Liver (tissue), 9 donors: Measurements from ENCODE around the gene RELN. TPM values are rescaled to one million over a fixed set of nuclear protein-coding genes. Genes with fewer than 3 reads are reported as not detected.

Experiments
- DNase-seq: peaks from one replicate; pipeline ENCODE4 v3.0.0-alpha.2; 2017; ENCODE audit warnings: low spot score
- H3K27ac ChIP-seq, 2 donors: one replicate each; pipeline ENCODE4 v1.7.0; 2013; ENCODE audit warnings: inconsistent platforms in 2 of 2, low read length in 2 of 2, control low read depth in 1 of 2, low read depth in 1 of 2, mild to moderate bottlenecking in 1 of 2
- H3K27me3 ChIP-seq, 4 donors: one replicate each; pipeline versions ENCODE4 v1.6.1 to v1.7.0; 2013; ENCODE audit warnings: low read length in 3 of 4, inconsistent platforms in 1 of 4, mild to moderate bottlenecking in 1 of 4, moderate library complexity in 1 of 4; ENCODE audit not compliant: control insufficient read depth in 4 of 4, insufficient read depth in 4 of 4
- H3K36me3 ChIP-seq, 4 donors: one replicate each; pipeline versions ENCODE4 v1.6.1 to v1.7.0; 2013; ENCODE audit warnings: low read length in 3 of 4, mild to moderate bottlenecking in 3 of 4, low read depth in 1 of 4, moderate library complexity in 1 of 4; ENCODE audit not compliant: control insufficient read depth in 4 of 4, insufficient read depth in 3 of 4
- H3K4me1 ChIP-seq, 4 donors: one replicate each; pipeline versions ENCODE4 v1.6.1 to v1.7.0; 2013; ENCODE audit warnings: low read length in 3 of 4, mild to moderate bottlenecking in 3 of 4, moderate library complexity in 1 of 4; ENCODE audit not compliant: control insufficient read depth in 4 of 4, insufficient read depth in 4 of 4
- H3K4me3 ChIP-seq, 3 donors: one replicate each; pipeline versions ENCODE4 v1.6.1 to v1.7.0; 2013; ENCODE audit warnings: low read length in 3 of 3, control low read depth in 1 of 3, low read depth in 1 of 3, mild to moderate bottlenecking in 1 of 3
- H3K9ac ChIP-seq, 2 donors: one replicate each; pipeline ENCODE4 v1.7.0; 2013; ENCODE audit warnings: low read length in 2 of 2, mild to moderate bottlenecking in 2 of 2, moderate library complexity in 2 of 2, control low read depth in 1 of 2, low read depth in 1 of 2
- H3K9me3 ChIP-seq, 4 donors: one replicate each; pipeline versions ENCODE4 v1.6.1 to v1.7.0; 2013; ENCODE audit warnings: low read length in 3 of 4; ENCODE audit not compliant: control insufficient read depth in 4 of 4
- ATF3 ChIP-seq: IDR thresholded peaks from 2 replicates; pipeline ENCODE4 v1.6.1; 2016; ENCODE audit warnings: antibody characterized with exemption
- CTCF ChIP-seq: fragments of 150-350 bp; IDR thresholded peaks from 2 replicates; pipeline ENCODE4 v1.5.1; 2017; ENCODE audit warnings: improper control_type of control experiment, low read depth, low read length; ENCODE audit not compliant: missing input control
- EGR1 ChIP-seq, 2 donors: IDR thresholded peaks; 2 replicates each; pipeline ENCODE4 v1.6.1; 2016 to 2018; ENCODE audit warnings: antibody characterized with exemption in 2 of 2, low read depth in 2 of 2
- FOXA1 ChIP-seq: IDR thresholded peaks from 2 replicates; pipeline ENCODE4 v1.6.1; 2016; ENCODE audit warnings: antibody characterized with exemption
- HNF4A ChIP-seq, 2 donors: conservative IDR thresholded peaks; 2 replicates each; pipeline ENCODE4 v1.6.1; 2016; ENCODE audit warnings: antibody characterized with exemption in 2 of 2, mild to moderate bottlenecking in 2 of 2
- JUND ChIP-seq, 2 donors: IDR thresholded peaks; 2 replicates each; pipeline ENCODE4 v1.6.1; 2016; ENCODE audit warnings: antibody characterized with exemption in 2 of 2
- MAX ChIP-seq: IDR thresholded peaks from 2 replicates; pipeline ENCODE4 v1.6.1; 2016; ENCODE audit warnings: antibody characterized with exemption
- NR2F2 ChIP-seq: IDR thresholded peaks from 2 replicates; pipeline ENCODE4 v1.6.1; 2016; ENCODE audit warnings: antibody characterized with exemption
- RAD21 ChIP-seq, 2 donors: IDR thresholded peaks; 2 replicates each; pipeline ENCODE4 v1.6.1; 2016; ENCODE audit warnings: antibody characterized with exemption in 2 of 2, mild to moderate bottlenecking in 2 of 2
- REST ChIP-seq: IDR thresholded peaks from 2 replicates; pipeline ENCODE4 v1.6.1; 2016; ENCODE audit warnings: antibody characterized with exemption, mild to moderate bottlenecking
- SP1 ChIP-seq: IDR thresholded peaks from 2 replicates; pipeline ENCODE4 v1.6.1; 2018; ENCODE audit warnings: antibody characterized with exemption, mild to moderate bottlenecking
- YY1 ChIP-seq: IDR thresholded peaks from 2 replicates; pipeline ENCODE4 v1.6.1; 2016; ENCODE audit warnings: antibody characterized with exemption, mild to moderate bottlenecking
- ZBTB33 ChIP-seq: IDR thresholded peaks from 2 replicates; pipeline ENCODE4 v1.6.1; 2016; ENCODE audit warnings: antibody characterized with exemption
- WGBS: extraction: QIAGEN DNeasy Blood & Tissue Kit; methylation state at CpG from one replicate; pipeline ENCODE4 v1.1.7; 2013; 5-methylcytosine and 5-hydroxymethylcytosine counted together
- polyA plus RNA-seq, 2 donors: library from polyadenylated mRNA; stranded (reverse) in 1 of 2; unstranded in 1 of 2; fragments of 200-250 nt in 1 of 2; fragments of >200 nt in 1 of 2; fragmentation: Nextera tagmentation in 1 of 2; extraction: Ambion mirVana in 1 of 2; gene quantifications; one replicate each; pipeline versions ENCODE4 v1.2.1 to v1.2.3, GENCODE V29; 2013 to 2015
- total RNA-seq, 2 donors: library from RNA; depleted of rRNA; stranded (reverse); fragments of >200 nt; gene quantifications; one replicate each; pipeline ENCODE4 v1.2.3, GENCODE V29; 2014
- donor health status: healthy.
- donor health status: healthy.
- donor health status: healthy.
- donor health status: healthy.
- donor health status: healthy.

The RELN gene
- total and polyA plus RNA-seq, 4 donors, result 10.0 to 69.8 (median 28.4) TPM

GRCh38 chr7:103597606-103598005, 391.9 kb downstream of the RELN start:
- Histone ChIP-seq H3K36me3 (no peaks in the 10 kb centered on the region), H3K9ac (no peak overlapping the region), H3K4me3 (no peak overlapping the region), H3K9me3 (no peaks in the 10 kb centered on the region), H3K27ac (no peak overlapping the region), H3K27me3 (no peaks in the 10 kb centered on the region), H3K4me1 (no peaks in the 10 kb centered on the region)
- 80% methylated on average over 2 of the region's 2 CpGs for WGBS
- DNase-seq, result no peak
- TF ChIP-seq ATF3, result no peak
- no peak for TF ChIP-seq NR2F2

- no peaks in the 10 kb centered on the region for H3K4me1 ChIP-seq
- no peak overlapping the region for H3K27ac ChIP-seq
- no peaks in the 10 kb centered on the region for H3K27me3 ChIP-seq
- TF ChIP-seq JUND (IDR thresholded peaks at IDR 0.05), result no peak
- TF ChIP-seq ZBTB33, result no peak
- TF ChIP-seq MAX, result no peak
- no peak for TF ChIP-seq SP1
- no peak for TF ChIP-seq REST
- TF ChIP-seq FOXA1, result no peak
- no peak for TF ChIP-seq CTCF
- TF ChIP-seq ATF3, result no peak
- TF ChIP-seq YY1, result no peak
- no peak for TF ChIP-seq EGR1 (IDR thresholded peaks at IDR 0.05; ENCODE audit: low read depth in 2 of 2)
- no peak for TF ChIP-seq RAD21 (IDR thresholded peaks at IDR 0.05)
- no peak for TF ChIP-seq NR2F2
- TF ChIP-seq HNF4A (conservative IDR thresholded peaks at IDR 0.05), result no peak
- no peaks in the 10 kb centered on the region for H3K9me3 ChIP-seq
- no peaks in the 10 kb centered on the region for H3K36me3 ChIP-seq
- 74% methylated on average over 5 of the region's 5 CpGs for WGBS
- H3K4me3 ChIP-seq, result no peak overlapping the region
- no peak overlapping the region for H3K9ac ChIP-seq
- DNase-seq, result no peak
Measured at GRCh38 chr7:103594186-103594585, 395.3 kb downstream of the RELN start.
